Muscle layer of colon (tissue), 2 donors: ENCODE results near the gene MAX.

Experiments
- H3K27ac ChIP-seq: one replicate; pipeline ENCODE4 v1.7.0; 2013; ENCODE audit warnings: low read depth, mild to moderate bottlenecking, low read length, moderate library complexity
- H3K27me3 ChIP-seq, 2 donors: one replicate each; pipeline ENCODE4 v1.7.0; 2013; ENCODE audit warnings: low read length in 2 of 2, mild to moderate bottlenecking in 2 of 2; ENCODE audit not compliant: insufficient read depth in 2 of 2, control insufficient read depth in 1 of 2
- H3K36me3 ChIP-seq: one replicate; pipeline ENCODE4 v1.7.0; 2013; ENCODE audit warnings: mild to moderate bottlenecking, low read length; ENCODE audit not compliant: insufficient read depth
- H3K4me1 ChIP-seq: one replicate; pipeline ENCODE4 v1.7.0; 2013; ENCODE audit warnings: mild to moderate bottlenecking, low read length; ENCODE audit not compliant: insufficient read depth
- H3K4me3 ChIP-seq, 2 donors: one replicate each; pipeline ENCODE4 v1.7.0; 2013; ENCODE audit warnings: low read length in 2 of 2, low read depth in 1 of 2, mild to moderate bottlenecking in 1 of 2, moderate library complexity in 1 of 2
- H3K9ac ChIP-seq: one replicate; pipeline ENCODE4 v1.7.0; 2013; ENCODE audit warnings: low read length
- H3K9me3 ChIP-seq: one replicate; pipeline ENCODE4 v1.7.0; 2013; ENCODE audit warnings: mild to moderate bottlenecking, low read length
- donor health status: abdominal sarcoma.
- donor health status: Adenocarcinoma of cecum.

Gene MAX

GRCh38 chr14:65102441-65103149 is at the start of gene MAX:
TSS of gene MAX (minus strand) at chr14:65102517. CDS start at chr14:65102339, 178 bp downstream.
- Histone ChIP-seq H3K4me3 (peak within 1 kb of the TSS; percentile 92 to 94), H3K36me3 (no peaks in the 10 kb centered on the region), H3K9ac (peak within 1 kb of the TSS; percentile 44), H3K9me3 (no peaks in the 10 kb centered on the region), H3K27ac (peak within 1 kb of the TSS; percentile 94), H3K27me3 (no peaks in the 10 kb centered on the region), H3K4me1 (peaks cover 35% of the 10 kb centered on the region)

GRCh38 chr14:65151609-65151956 is 49.3 kb upstream of the MAX start:
- H3K36me3 ChIP-seq = no peaks in the 10 kb centered on the region
- H3K4me3 ChIP-seq = no peak overlapping the region
- no peaks in the 10 kb centered on the region for H3K9me3 ChIP-seq
- no peak overlapping the region for H3K9ac ChIP-seq
- H3K27me3 ChIP-seq = no peaks in the 10 kb centered on the region
- H3K27ac ChIP-seq = no peak overlapping the region
- H3K4me1 ChIP-seq = peaks cover 3% of the 10 kb centered on the region

GRCh38 chr14:65150898-65151608 is 48.7 kb upstream of the MAX start:
- Histone ChIP-seq H3K36me3 (no peaks in the 10 kb centered on the region), H3K4me1 (peaks cover 3% of the 10 kb centered on the region), H3K27ac (no peak overlapping the region), H3K9ac (no peak overlapping the region), H3K4me3 (no peak overlapping the region), H3K27me3 (no peaks in the 10 kb centered on the region), H3K9me3 (no peaks in the 10 kb centered on the region)

GRCh38 chr14:65149116-65149515 is 46.8 kb upstream of the MAX start:
- Histone ChIP-seq H3K27me3 (no peaks in the 10 kb centered on the region), H3K4me1 (peaks cover 3% of the 10 kb centered on the region), H3K9ac (no peak overlapping the region), H3K27ac (no peak overlapping the region), H3K4me3 (no peak overlapping the region), H3K36me3 (no peaks in the 10 kb centered on the region), H3K9me3 (no peaks in the 10 kb centered on the region)

- no peak overlapping the region for H3K4me3 ChIP-seq
- H3K27me3 ChIP-seq = peaks cover 0 to 4% of the 10 kb centered on the region in 2 donors
- H3K36me3 ChIP-seq = no peaks in the 10 kb centered on the region
- H3K9me3 ChIP-seq = no peaks in the 10 kb centered on the region
- no peak overlapping the region for H3K27ac ChIP-seq
- H3K4me1 ChIP-seq = no peaks in the 10 kb centered on the region
- H3K9ac ChIP-seq = no peak overlapping the region
These were observed 41.9 kb upstream of the MAX start for GRCh38 chr14:65144170-65144569.

GRCh38 chr14:65142914-65143625 is 40.8 kb upstream of the MAX start:
- H3K4me3 ChIP-seq = no peak overlapping the region
- H3K27ac ChIP-seq = no peak overlapping the region
- no peak overlapping the region for H3K9ac ChIP-seq
- no peaks in the 10 kb centered on the region for H3K36me3 ChIP-seq
- no peaks in the 10 kb centered on the region for H3K4me1 ChIP-seq
- peaks cover 0 to 4% of the 10 kb centered on the region in 2 donors for H3K27me3 ChIP-seq
- no peaks in the 10 kb centered on the region for H3K9me3 ChIP-seq

GRCh38 chr14:65142429-65142828 is 40.1 kb upstream of the MAX start:
- H3K4me1 ChIP-seq = no peaks in the 10 kb centered on the region
- H3K9me3 ChIP-seq = no peaks in the 10 kb centered on the region
- no peaks in the 10 kb centered on the region for H3K36me3 ChIP-seq
- H3K4me3 ChIP-seq = no peak overlapping the region
- H3K27ac ChIP-seq = no peak overlapping the region
- H3K27me3 ChIP-seq = peaks cover 0 to 4% of the 10 kb centered on the region in 2 donors
- H3K9ac ChIP-seq = no peak overlapping the region

GRCh38 chr14:65141523-65141922 is 39.2 kb upstream of the MAX start:
- H3K27me3 ChIP-seq = peaks cover 0 to 4% of the 10 kb centered on the region in 2 donors
- no peak overlapping the region for H3K27ac ChIP-seq
- no peak overlapping the region for H3K4me3 ChIP-seq

GRCh38 chr14:65137648-65138307 is 35.5 kb upstream of the MAX start:
- Histone ChIP-seq H3K27me3 (no peaks in the 10 kb centered on the region), H3K36me3 (no peaks in the 10 kb centered on the region), H3K27ac (no peak overlapping the region), H3K4me3 (no peak overlapping the region), H3K9me3 (no peaks in the 10 kb centered on the region), H3K9ac (no peak overlapping the region), H3K4me1 (no peaks in the 10 kb centered on the region)

More at GRCh38 chr14:65141523-65141922, 39.2 kb upstream of the MAX start:
- H3K9ac ChIP-seq = no peak overlapping the region
- H3K9me3 ChIP-seq = no peaks in the 10 kb centered on the region
- H3K36me3 ChIP-seq = no peaks in the 10 kb centered on the region
- H3K4me1 ChIP-seq = no peaks in the 10 kb centered on the region

- Histone ChIP-seq H3K27ac (no peak overlapping the region), H3K9ac (no peak overlapping the region), H3K9me3 (no peaks in the 10 kb centered on the region), H3K27me3 (no peaks in the 10 kb centered on the region), H3K36me3 (no peaks in the 10 kb centered on the region), H3K4me1 (no peaks in the 10 kb centered on the region), H3K4me3 (no peak overlapping the region)
These were observed 32.6 kb upstream of the MAX start for GRCh38 chr14:65134651-65135579.
